ENCODE measurements around the gene SCN3A.

SCN3A gene

GRCh38 chr2:165110394-165110793, 93.5 kb downstream of the SCN3A start:
- DNase-seq, result no peak

DNA sequence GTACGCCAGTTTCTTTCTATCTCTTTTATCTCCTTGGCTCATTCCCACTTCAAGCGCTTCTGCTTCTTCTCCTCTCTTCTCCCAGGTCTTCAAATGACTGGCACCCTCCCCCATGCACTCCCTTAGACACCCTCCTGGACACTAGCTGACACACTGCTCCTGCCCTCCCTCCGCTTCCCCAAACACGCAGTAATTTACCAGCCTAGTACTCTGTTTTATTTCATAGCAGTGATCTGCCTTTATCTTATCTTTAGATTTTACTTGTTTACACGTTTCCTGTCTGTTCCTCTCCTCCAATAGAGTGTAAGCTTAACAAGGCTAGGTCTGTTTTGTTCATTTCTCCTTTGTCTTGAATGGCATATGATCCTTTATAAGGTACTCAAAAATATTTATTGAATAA, 93.9 kb downstream of the SCN3A start:
- DNase-seq, result no peak

- DNase-seq, result no peak
Measured at GRCh38 chr2:165105926-165106325, 97.9 kb downstream of the SCN3A start.

- DNase-seq, result no peak
Measured at GRCh38 chr2:165087933-165088901, 115.6 kb downstream of the SCN3A start.

DNA sequence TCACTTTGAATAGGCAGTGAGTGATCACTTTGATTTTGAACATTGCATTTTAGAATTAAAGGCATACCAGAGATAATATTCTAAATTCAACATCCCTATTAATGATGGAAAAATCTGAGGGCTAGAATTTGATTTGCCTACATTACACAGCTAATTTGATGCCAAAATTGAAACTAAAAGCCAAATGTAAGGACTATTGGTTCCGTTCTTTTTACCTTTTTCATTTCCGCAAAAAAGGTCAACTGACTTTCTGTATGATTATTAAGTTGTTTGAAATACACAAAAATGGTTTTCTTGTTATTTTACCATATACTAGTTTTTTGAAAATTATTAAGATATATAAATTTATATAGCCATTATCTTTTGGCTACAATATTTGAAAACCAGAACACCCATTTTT, 117.5 kb downstream of the SCN3A start:
- DNase-seq, result no peak

DNA sequence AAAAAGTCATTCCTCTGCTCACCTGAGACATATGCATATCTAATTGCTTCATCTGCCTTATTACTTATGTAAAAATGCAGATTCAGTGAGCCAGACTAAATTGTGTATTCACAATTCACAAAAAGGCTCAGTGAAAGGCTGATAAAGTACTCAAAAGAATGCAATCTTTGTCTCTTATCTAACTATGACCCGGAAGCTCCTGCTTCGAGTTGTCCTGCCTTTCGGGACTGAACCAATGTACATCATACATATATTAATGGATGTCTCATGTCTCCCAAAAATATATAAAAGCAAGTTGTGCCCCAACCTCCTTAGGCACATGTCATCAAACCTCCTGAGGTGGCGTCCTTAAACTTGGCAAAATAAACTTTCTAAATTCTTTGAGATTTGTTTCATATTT, 120.5 kb downstream of the SCN3A start:
- DNase-seq, result no peak

GRCh38 chr2:165082479-165082878, 121.4 kb downstream of the SCN3A start:
- no peak for DNase-seq

- no peak for DNase-seq
Measured at GRCh38 chr2:165081276-165081675, 122.6 kb downstream of the SCN3A start.

DNA sequence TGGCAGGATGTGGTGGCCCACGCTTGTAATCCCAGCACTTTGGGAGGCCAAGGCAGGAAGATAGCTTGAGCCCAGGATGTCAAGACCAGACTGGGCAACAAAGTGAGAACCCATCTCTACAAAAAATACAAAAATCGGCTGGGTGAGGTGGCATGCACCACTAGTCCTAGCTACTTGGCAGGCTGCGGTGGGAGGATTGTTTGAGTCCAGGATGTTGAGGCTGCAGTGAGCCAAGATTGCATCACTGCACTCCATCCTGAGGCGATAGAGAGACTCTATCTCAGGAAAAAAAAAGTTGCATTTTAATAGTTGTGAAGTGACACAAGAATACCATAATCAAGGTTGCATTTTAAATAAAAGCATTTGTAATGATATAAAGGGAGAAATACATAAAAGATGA, 124.4 kb downstream of the SCN3A start:
- DNase-seq, result no peak

- DNase-seq, result no peak
Measured at GRCh38 chr2:165078913-165079312, 124.9 kb downstream of the SCN3A start.

DNA sequence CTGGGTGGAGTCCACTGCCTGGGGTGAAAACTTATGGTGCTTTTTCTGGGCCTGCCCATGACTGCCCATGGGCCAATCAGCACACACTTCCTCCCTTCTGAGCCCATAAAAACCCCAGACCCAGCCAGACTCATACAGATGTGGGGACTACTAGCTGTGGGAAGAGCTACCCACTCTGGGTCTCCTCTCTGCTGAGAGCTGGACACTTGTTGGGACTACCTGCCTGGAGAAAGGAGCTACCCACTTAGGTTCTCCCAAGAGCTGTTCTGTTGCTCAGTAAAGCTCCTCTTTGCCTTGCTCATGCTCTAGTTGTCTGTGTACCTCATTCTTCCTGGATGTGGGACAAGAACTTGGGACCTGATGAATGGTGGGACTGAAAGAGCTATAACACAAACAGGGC, 129.0 kb downstream of the SCN3A start:
- no peak for DNase-seq

DNA sequence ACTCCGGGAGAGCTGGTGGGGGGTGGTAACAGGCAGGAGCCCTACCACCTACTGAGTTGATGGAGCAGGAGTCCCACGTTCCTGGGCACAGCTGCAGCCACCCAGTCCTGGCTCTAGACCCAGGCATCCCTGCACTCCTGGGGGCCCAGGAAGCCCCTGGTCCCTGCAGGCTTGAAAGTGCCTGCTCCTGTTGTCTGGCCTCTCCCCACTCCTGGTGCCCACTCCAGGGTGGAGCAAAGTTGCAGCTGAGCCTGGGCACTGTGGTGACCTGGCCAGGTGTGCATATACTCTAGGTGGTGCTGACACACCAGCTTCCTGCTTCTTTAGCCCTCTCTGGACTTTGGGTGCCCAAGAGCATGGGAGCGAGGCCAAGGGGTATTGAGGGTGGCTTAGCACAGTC, 129.5 kb downstream of the SCN3A start:
- no peak for DNase-seq

DNA sequence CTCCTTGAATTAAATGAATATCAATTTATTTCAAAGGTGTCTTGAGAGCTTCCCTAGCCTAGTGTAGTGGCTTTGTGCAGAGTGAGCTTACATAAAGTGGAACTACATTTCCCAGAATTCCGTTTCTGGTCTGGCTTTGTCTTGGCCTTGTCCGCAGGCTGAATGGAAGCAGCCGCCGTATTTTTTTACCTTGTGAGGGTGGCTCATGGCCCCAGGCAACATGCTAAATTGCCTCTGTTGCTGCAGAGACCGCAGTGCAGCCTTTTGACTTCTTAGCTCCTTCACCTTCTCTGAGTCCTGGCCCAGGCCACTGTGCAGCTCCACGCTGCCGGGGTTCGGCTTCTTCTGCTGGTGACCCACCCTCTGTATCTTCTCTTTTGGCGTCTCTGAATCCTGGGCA, 133.8 kb downstream of the SCN3A start:
- no peak for DNase-seq

DNA sequence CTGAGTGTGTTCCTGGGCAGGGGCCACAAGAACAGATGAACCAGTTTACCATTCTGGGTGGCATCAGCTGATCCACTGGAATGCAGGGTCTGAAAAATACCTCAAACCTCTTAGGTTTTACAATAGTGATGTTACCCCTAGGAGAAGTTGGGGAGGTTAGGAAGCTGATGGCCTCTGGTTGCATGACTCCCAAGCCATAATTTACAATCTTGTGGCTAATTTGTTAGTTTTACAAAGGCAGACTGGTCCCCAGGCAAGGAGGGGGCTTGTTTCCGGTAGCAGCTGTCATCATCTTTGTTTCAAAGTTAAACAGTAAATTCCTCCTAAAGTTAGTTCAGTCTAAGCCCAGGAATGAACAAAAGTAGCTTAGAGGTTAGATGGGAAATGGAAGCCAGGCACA, 134.7 kb downstream of the SCN3A start:
- no peak for DNase-seq

GRCh38 chr2:165068487-165068757, 135.4 kb downstream of the SCN3A start:
- no peak for DNase-seq

DNA sequence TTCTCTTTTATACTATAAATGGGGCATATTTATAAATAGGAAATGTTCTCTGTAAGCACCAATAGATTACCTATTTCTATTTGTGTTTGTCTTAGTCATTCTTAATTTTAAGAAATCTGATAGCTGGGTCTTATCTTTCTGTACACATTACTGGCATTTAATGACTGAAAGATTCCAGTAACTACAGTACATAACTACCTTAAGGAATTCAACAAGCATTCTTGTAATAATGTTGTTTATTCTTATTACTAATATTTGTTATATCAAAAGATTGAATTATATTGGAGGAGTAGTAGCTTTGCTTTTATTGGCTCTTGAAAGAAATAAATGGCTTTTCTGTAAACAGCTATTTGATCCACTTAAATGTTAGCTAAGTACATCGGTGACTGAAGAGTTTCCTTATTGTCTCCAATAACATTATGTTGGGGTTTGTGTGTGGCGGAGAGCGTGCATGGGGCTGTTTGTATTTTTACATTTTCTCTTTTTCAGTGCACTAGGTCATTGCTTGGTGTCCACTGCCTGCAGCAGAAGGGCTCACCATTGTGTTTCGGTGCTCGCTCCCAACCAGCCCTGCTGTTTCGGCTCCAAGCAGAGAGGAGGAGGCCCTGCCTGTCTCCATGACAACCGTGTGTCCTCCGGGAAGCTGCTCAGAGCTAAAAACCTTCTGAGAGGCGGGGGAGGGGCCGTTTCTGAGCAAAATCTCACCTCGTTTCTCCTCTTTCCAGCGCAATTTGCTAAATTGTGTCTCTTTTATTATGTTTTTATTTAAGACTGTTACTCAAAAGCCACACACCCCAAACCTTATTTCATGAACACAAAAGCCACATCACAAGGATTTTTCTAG, 136.0 kb downstream of the SCN3A start:
- DNase-seq, result no peak

GRCh38 chr2:165064743-165065142, 139.1 kb downstream of the SCN3A start:
- DNase-seq, result no peak

DNA sequence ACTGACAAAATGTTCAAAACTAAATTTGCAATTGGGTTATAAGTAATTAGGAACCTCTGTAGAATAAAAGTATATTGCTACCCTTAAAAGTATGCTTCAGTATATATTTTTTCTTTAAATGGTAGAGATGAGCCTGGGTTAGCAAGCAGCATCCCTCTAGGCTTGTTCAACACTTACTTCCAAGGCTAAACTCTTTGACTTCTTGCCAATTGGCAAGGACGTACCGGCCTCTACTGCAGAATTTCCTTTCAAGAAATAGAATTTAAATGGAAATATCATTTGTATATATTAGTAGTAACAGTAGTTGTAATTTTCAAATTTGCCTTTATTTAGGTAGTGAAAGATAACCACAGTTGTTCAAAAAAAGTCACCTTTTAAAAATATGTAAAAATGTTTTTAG, 143.4 kb downstream of the SCN3A start:
- DNase-seq, result no peak

- no peak for DNase-seq
Measured at GRCh38 chr2:165058476-165059265, 145.2 kb downstream of the SCN3A start.

- DNase-seq, result no peak
Measured at GRCh38 chr2:165057931-165058330, 145.9 kb downstream of the SCN3A start.

DNA sequence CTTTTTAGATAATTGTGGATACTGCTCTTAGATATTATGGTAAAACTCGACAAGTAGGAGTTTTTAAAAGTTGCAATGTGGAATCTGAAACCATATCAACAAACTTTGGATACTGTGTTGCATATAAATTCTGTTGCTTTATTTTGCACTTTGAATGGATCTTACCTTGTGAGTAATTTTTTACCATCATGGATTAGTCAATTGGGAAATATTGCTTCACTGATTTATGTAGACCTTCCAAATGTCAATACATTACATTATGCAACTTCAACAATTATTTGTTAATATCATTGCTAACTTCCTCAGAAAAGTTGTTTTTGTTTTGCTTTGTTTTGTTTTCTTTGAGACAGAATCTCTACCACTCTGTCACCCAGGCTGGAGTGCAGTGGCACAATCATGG, 146.5 kb downstream of the SCN3A start:
- no peak for DNase-seq

DNA sequence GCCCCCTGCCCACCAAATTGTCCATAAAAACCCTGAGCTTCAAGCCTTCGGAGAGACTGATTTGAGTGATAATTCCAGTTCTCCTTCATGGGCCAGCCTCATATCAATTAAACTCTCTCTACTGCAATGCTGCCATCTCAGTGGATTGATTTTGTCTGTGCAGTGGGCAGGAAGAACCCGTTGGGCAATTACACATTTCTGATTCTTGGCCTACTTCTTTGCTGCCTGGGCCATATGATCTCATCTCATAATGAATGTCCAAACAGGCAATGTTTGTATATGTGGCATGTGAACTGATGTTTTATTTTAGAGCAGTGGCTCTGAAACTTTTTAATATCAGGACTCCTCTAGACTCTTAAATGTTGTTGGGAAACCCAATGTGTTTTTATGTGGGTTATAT, 147.3 kb downstream of the SCN3A start:
- no peak for DNase-seq
